ENCODE results near the gene SGPL1.

SGPL1 gene

GRCh38 chr10:70927189-70927943 is 111.6 kb downstream of the SGPL1 start:
- no peak for DNase-seq

DNA sequence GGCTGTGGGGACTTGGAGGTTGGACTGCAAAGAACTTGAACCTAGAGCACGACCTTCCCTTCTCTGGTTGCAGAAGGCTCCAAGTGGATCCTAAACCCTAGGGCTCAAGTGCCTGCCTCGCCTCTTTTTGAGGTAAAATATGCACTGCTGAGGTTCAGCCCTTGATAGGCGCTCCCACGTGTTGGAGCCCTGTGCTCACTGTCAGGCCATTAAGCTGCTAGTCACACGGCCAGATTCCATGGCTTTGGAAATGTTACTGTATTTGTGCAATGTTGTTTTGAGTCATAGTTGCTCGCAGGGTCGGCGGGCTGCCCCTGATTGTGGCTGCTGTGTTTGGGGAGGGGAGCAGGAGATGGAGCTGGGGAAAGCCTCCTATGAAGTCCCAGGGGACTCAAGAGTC is 112.4 kb downstream of the SGPL1 start:
- no peak for DNase-seq

GRCh38 chr10:70930263-70931000 is 114.7 kb downstream of the SGPL1 start:
- no peak for DNase-seq
